Measurements from ENCODE around the gene PCDH1.

Gene PCDH1

DNA sequence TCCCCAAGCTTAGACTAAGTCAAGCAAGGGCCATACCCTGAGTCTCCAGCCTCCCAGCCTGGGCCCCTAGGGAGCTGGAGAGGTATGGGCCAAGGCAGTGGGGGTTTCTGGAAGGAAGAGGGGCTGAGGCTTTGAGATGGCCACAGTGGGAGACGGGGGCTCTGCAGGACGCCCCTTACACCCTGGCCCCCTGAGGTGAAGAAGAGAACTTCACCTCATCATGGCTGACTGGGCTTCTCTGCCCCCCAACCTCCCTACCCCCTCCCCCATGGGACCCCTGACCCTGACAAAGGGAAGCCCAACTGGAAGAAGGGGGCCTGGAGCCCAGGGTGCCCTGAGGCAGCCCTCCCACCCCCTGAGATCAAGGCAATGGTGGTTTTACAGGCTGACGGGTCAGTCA, 25.8 kb downstream of the PCDH1 start:
- no peak for DNase-seq

GRCh38 chr5:141851195-141851874, 26.9 kb downstream of the PCDH1 start:
- DNase-seq, result no peak

- no peak for DNase-seq
These were observed 27.4 kb downstream of the PCDH1 start for GRCh38 chr5:141850786-141851185.

GRCh38 chr5:141850244-141850768, 27.9 kb downstream of the PCDH1 start:
- DNase-seq, result peak; percentile 13

GRCh38 chr5:141849415-141850243, 28.6 kb downstream of the PCDH1 start:
- peak; percentile 57 for DNase-seq

GRCh38 chr5:141848744-141849414, 29.3 kb downstream of the PCDH1 start:
- DNase-seq, result peak; percentile 28

DNA sequence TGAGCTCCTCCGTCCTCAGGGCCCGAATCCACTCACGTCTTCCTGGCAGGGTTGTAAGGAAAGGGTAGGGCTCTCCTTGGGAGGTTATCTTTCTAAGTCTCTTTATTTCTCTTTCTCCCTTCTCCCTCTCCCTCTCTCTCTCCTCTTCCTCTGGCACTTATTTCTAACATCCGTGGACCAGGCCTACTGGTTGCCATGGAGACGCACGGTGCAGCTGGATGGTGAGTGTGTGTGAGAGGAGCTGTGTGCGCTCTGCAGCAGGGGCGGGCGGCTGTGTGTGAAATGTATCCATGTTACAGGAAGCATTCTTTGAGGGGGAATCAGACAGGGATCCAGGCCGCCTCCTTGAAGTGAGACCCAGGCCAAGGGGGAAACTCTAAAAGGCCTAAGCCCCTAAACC, 32.2 kb downstream of the PCDH1 start:
- DNase-seq, result peak; percentile 32

DNA sequence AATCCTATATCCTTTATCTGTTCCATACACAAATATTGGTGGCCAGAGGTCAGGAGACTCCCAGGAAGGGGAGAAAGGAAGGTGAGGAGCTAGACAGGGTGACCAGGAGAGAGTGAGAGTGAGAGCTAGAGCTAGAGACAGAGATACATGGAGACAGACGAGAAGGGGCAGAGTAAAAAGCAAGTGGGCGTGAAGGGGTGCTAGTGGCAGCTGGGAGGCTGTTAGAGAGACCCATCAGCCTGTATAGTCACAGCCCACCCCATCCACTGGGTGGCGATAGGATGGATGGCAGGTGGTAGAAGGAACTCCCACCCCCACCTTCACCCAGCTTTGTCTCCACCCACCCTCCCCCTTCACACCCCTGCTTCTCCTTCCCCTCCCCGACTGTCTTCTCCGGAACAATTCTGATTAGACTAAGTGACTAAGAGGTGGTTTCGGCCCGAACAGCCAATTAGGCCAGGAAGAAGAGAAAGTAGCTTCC, 32.8 kb downstream of the PCDH1 start:
- peak; percentile 73 for DNase-seq

DNA sequence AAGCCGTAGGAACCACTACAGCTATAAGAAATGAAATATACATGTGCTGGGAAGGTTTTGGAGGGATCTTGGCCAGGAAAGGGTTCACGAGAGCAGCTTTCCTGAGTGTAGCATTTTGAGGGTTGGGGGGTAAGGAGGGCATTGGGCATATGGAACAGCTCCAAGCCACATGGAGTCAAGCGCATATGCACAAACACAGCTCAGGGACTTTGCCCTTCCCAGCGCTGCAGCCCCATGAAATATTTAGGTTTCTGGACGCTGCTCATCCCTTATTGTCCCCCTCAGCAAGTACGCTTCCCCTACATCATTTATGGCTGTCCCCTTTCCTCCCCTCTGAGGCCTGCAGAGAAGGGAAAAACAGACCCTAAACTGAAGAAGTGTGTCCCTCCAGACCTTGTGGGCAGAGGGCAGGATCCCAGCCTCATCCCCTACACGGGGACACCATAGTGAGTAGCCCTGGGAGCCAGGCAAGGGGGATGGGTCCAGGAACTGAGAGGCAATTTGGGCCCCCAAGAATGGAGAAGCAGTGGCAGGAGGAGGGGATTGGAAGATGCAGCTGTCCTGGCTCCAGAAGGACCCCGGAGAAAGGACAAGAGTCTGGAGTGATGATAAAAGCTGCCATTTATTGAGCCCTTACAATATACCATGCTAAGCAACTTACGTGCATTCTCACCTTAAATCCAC, 33.7 kb downstream of the PCDH1 start:
- DNase-seq, result no peak

DNA sequence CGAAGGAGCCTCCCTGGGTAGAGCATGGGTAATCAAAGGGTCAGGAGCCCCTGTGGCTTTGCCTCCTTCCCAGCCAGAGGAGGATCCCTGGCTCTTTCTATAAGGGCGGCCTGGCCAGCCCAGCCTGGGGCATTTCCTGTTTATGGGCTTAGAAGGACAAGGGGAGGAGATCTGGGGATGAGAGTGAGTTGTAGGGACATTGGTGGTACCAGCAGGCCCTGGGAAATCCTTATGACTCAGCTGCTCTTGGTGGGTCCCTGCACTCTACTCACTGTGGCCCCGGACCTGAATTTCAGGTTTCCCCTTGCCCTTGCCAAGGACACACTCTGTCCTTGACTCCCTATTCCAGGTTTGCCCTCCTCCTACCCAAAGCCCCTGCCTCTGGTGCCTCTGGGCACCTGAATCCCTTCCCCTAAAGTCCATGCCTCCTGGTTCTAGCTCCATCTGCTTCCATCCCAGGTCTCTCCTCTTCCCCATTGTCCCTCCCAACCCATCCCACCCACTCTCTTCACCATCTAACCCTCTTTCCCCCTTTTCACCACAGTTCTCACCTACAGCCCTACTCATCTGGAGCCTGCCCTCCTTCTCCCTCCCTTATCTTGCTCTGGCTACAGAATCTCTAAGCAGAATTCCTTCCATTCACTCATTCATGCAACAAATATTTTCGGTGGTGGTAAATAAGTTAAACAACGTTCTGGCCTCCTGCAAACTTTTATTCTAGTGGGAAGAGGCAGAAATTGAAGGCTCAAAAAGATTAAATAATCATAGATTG, 34.9 kb downstream of the PCDH1 start:
- DNase-seq, result no peak

- DNase-seq, result no peak
These were observed 36.6 kb downstream of the PCDH1 start for GRCh38 chr5:141841378-141842180.

- DNase-seq, result no peak
These were observed 37.3 kb downstream of the PCDH1 start for GRCh38 chr5:141840826-141841360.

DNA sequence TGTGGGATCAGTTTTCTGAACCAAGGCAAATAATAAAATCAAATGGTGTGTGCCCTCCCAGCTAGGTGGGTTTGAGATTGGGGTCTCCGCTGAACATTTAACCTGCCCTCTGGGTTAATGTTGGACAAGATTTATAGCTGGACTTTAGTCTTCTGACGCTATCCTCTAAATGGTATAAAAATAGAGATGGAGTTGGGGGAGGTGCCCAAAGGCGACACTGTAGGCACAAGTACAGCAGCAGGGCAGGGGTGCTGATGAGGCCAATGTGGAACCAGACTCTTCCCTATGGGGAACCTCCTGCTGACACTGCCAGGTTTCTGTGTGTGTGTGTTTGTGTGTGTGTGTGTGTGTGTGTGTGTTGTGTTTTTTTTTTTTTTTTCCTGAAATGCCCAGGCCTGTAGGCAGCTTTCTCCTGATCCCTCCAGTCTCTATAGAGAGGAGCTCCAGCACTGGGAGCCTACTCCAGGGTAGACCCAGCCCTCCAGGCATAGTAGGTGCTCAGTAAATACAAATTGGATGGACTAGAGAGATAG, 37.9 kb downstream of the PCDH1 start:
- DNase-seq, result no peak

DNA sequence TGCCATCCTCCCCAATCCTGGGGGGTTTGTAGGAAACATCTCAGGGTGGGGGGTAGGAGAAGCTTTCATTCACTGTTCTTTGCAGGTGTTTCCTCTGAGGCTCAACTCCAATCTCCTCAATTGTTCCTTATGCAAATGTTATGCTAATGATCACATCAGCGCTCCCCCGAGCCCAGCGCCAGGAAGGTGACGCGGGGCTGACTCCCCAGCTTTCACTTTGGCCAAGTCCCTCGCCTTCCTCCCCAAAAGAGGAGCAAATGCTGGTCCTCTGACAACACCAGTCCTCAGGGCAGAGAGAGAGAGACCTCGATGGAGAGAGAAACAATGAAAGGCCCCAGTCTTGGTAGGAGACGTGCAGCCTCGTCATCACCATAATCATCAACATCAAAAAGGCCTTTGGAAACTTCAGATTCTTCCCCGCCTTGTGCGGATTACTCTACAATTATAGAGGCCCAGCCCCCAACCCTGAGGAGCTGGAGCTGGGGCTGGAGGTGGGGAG, 39.1 kb downstream of the PCDH1 start:
- no peak for DNase-seq

- DNase-seq, result no peak
These were observed 39.7 kb downstream of the PCDH1 start for GRCh38 chr5:141838326-141839014.

DNA sequence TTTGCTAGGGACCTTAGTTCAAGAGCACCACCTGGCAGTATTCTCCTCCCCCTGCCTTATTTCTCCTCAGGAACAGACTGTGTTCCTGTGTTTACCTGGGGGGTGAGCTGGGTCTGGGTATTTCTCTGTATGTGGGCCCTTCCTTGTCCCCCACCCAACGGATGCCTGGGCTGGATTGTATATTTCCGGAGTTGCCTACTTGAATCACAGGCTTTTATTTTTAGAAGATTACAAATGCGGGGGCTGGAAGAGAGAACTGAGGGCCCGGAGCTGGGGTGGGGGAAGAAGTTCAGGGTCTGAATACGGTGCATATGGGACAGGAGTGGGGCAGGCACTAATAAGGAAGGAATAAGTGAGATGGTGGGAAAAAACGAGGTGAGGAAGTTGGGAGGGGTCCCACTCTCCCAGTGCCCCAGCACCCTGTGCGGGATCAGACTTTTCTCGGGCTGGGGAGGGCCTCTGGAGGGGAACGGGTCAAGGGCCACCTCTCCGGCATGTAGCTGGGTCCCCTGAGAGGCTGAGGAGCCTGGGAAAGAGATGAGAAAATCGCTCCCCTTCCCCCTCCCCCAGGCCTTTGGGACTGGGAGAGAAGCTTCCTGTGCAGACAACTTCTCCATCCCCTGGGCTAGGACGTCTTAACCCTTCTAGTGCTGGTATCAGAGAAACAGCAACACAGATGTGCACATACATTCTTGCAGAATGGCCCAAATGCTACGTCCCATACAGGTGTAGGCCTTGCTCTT, 42.1 kb downstream of the PCDH1 start:
- no peak for DNase-seq

- no peak for DNase-seq
These were observed 43.9 kb downstream of the PCDH1 start for GRCh38 chr5:141834331-141834730.

DNA sequence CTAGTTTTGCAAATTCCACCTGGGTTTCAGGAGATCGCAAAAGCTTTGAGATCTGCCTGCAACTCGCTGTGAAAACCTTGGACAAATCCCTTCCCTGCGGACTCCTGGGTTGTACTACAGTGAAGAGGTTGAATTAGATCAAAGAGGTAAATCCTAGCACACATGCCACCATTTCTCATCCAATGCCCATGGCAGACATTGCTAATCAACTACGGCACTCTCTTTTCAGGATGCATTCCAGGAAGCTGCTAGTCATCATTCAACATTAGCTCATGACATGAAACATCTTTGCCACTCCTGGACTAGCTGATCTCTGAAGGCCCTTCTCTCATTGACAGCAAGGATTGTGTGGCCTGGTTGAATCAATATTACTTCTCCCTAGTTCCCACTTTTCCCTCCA, 46.1 kb downstream of the PCDH1 start:
- no peak for DNase-seq

DNA sequence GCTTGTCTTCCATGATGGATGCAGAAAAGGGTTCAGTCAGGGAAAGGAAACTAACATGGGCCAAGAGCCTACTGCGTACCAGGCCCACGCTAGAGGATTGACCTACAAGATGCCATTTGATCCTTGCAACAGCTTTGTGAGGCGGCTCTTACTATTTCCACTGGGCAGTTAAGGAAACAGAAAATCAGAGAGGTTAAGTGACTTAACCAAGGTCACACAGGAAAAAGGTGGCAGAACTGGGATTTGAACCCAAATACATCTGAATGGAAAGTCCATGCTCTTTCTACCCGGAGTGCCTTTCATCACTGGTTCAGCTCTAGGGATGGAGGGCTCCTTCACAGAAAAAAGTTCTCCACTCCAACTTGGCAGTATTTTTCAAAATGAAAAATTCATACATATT, 50.0 kb downstream of the PCDH1 start:
- no peak for DNase-seq
